GM12873 (cell line): Measurements from ENCODE around the gene SRI.

Source experiments
- TF ChIP-seq, protein P1 (sequence below): IDR thresholded peaks from 2 replicates; pipeline ENCODE4 v1.5.1; 2012; ENCODE audit warnings: low read depth, mild to moderate bottlenecking, moderate library complexity, low read length, control low read depth; ENCODE audit not compliant: insufficient read depth; ENCODE audit errors: missing control alignments

The SRI gene

GRCh38 chr7:88208521-88208920 is 11.3 kb downstream of the SRI start:
- TF ChIP-seq, protein P1, sequence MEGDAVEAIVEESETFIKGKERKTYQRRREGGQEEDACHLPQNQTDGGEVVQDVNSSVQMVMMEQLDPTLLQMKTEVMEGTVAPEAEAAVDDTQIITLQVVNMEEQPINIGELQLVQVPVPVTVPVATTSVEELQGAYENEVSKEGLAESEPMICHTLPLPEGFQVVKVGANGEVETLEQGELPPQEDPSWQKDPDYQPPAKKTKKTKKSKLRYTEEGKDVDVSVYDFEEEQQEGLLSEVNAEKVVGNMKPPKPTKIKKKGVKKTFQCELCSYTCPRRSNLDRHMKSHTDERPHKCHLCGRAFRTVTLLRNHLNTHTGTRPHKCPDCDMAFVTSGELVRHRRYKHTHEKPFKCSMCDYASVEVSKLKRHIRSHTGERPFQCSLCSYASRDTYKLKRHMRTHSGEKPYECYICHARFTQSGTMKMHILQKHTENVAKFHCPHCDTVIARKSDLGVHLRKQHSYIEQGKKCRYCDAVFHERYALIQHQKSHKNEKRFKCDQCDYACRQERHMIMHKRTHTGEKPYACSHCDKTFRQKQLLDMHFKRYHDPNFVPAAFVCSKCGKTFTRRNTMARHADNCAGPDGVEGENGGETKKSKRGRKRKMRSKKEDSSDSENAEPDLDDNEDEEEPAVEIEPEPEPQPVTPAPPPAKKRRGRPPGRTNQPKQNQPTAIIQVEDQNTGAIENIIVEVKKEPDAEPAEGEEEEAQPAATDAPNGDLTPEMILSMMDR: no peak

DNA sequence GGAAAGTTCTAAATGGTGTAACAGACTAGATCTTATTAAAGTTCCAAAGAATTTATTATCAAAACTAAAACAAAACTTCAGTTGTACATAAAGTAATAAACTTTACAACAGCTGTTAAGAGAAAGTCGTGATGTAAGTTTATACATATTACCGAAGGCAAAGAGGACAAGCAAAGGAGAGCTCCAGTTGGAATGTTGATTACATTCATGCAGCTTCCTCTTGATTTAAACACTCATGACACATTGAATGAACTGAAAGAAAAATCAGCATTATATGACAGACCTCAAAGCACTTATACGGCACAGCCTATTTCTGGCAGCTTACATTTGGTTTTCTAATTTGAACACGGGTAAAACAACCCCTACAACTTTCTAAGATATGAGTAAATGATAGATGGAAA is 13.6 kb downstream of the SRI start:
- TF ChIP-seq, protein P1: no peak

DNA sequence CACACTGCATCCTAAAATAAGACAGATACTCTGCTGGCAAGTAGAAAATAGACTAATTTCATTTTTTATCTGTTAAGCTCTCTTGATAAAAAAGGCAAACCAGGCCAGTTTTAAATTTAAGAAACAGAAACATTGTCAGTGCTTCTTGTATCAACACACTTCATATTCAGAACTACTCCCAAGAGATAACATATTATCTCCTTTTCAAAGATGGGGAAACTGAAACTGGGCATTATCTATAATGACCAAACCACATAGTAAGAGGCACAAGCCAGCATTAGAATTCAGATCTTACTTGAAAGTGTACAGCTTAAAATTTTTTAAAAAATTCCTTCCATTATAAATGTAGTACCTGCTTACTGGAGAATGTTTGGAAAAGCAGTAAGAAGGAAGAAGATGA is 14.7 kb downstream of the SRI start:
- TF ChIP-seq, protein P1: no peak

GRCh38 chr7:88204525-88205110 is 15.2 kb downstream of the SRI start:
- TF ChIP-seq, protein P1: no peak

DNA sequence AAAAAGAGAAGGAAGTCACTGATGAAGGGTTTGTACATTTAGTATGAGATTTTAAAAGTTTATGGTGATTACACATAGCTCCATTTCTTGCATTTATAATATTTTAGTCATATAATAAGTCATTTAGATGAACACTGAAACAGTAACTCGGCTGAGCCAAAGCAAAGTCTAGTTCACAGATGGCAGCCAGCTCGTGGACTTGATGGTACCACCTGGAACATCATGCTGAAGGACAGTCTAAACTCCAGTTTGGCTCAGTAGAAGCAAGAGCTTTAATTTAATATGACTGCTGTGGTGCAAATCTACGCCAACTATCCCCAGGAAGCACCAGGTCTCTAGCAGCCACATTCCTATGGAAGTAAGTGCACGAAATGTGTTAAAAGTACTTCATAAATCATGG is 16.4 kb downstream of the SRI start:
- TF ChIP-seq, protein P1: no peak

GRCh38 chr7:88202799-88203198 is 17.0 kb downstream of the SRI start:
- TF ChIP-seq, protein P1: no peak

DNA sequence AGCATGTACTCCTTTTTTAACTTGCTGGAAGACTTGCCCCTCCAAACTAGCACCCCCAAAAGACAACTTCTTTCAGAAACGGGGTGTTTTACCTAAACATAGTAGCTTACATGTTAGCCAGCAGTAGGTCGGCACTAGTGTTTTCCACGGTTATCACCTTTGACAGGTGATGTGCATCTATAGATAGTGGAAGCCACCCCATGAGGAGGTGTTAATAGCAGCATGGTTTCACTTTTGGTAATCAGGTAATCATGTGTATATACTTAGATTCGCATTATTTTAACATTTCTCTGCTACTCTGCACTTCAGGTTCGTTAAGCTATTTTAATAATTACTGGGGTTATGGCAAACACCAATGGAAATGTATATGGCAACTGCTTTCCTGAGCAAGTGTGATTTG is 17.6 kb downstream of the SRI start:
- TF ChIP-seq, protein P1: no peak
